ENCODE measurements around the gene CIITA.

DNA sequence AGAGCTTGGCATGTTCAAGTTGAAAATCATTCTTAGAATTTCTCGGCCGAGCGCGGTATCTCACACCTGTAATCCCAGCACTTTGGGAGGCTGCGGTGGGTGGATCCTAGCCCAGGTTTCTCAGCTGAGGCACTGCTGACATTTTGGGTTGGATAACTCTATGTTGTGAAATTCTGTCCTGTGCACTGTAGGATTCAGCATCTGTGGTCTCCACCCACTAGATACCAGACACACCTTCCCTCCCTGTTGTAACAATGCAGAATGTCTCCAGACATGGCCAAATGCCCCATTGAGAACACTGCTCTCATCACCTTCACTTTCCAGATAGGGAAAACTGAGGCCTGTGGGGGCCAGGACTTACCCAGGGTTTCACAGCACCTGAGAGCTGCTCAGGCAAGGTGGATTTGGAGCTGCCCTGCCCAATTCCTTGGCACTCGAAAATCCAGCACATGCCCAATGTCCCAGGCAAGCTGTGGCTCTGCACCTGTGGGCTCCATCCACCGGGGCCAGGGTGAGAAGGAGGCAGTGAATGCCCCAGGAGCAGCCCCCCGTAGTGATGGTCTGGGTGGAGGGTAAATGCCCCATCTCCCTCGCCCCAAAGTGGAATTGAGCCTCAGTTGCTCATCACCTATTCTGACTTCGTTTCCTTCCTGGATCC lies 38.3 kb upstream of the CIITA start:
- TF ChIP-seq, protein P1, sequence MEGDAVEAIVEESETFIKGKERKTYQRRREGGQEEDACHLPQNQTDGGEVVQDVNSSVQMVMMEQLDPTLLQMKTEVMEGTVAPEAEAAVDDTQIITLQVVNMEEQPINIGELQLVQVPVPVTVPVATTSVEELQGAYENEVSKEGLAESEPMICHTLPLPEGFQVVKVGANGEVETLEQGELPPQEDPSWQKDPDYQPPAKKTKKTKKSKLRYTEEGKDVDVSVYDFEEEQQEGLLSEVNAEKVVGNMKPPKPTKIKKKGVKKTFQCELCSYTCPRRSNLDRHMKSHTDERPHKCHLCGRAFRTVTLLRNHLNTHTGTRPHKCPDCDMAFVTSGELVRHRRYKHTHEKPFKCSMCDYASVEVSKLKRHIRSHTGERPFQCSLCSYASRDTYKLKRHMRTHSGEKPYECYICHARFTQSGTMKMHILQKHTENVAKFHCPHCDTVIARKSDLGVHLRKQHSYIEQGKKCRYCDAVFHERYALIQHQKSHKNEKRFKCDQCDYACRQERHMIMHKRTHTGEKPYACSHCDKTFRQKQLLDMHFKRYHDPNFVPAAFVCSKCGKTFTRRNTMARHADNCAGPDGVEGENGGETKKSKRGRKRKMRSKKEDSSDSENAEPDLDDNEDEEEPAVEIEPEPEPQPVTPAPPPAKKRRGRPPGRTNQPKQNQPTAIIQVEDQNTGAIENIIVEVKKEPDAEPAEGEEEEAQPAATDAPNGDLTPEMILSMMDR (IDR thresholded peaks at IDR 0.05) = no peak
- no peak for TF ChIP-seq POLR2A (IDR thresholded peaks at IDR 0.05)
